ENCODE results near the gene ZAR1L. TPM values are rescaled to one million over a fixed set of nuclear protein-coding genes. Genes with fewer than 3 reads are reported as not detected.

ZAR1L gene
- total RNA-seq, 1 donor = not detected

DNA sequence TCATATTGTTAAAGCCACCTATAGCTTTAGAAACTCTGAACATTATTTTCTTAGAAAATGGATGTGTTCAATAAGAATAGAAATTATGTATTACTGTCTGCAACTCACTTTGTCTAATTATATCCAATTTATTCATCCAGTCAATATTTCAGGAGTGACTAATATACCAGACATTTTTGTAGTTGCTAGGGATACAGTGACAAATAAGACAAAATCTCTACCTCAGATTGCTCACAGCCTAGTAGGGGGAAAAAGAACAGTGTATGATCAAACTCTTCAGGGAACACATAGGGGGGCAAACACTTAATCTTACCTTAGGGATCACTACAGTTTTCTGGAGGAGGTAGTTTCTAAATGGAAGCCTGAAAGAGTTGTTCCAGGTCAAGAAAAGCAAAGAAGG, 8.7 kb upstream of the ZAR1L start:
- Histone ChIP-seq H3K27me3 (ENCODE audit: insufficient read depth, low read length) (no peaks in the 10 kb centered on the region), H3K36me3 (ENCODE audit: insufficient read depth, low read length) (peaks cover 4% of the 10 kb centered on the region), H2AFZ (ENCODE audit: low read length) (peak overlapping the region; percentile 6), H3K4me3 (ENCODE audit: insufficient read depth, low read length) (no peak overlapping the region), H3K79me2 (ENCODE audit: insufficient read depth, low read length) (peaks cover 3% of the 10 kb centered on the region), H4K20me1 (ENCODE audit: insufficient read depth, low read length) (no peaks in the 10 kb centered on the region), H3K4me2 (ENCODE audit: insufficient read depth, low read length) (peak overlapping the region; percentile 25), H3K4me1 (ENCODE audit: insufficient read depth, low read length) (peaks cover 13% of the 10 kb centered on the region), H3K9me3 (ENCODE audit: low read depth, low read length) (no peaks in the 10 kb centered on the region), H3K27ac (ENCODE audit: low read depth, low read length) (peak overlapping the region; percentile 92)
- no peak for DNase-seq (ENCODE audit: insufficient read length, low spot score, missing footprints)
- TF ChIP-seq, protein P1, sequence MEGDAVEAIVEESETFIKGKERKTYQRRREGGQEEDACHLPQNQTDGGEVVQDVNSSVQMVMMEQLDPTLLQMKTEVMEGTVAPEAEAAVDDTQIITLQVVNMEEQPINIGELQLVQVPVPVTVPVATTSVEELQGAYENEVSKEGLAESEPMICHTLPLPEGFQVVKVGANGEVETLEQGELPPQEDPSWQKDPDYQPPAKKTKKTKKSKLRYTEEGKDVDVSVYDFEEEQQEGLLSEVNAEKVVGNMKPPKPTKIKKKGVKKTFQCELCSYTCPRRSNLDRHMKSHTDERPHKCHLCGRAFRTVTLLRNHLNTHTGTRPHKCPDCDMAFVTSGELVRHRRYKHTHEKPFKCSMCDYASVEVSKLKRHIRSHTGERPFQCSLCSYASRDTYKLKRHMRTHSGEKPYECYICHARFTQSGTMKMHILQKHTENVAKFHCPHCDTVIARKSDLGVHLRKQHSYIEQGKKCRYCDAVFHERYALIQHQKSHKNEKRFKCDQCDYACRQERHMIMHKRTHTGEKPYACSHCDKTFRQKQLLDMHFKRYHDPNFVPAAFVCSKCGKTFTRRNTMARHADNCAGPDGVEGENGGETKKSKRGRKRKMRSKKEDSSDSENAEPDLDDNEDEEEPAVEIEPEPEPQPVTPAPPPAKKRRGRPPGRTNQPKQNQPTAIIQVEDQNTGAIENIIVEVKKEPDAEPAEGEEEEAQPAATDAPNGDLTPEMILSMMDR (IDR thresholded peaks at IDR 0.05; ENCODE audit: extremely low read depth, low read depth, low read length) = no peak

DNA sequence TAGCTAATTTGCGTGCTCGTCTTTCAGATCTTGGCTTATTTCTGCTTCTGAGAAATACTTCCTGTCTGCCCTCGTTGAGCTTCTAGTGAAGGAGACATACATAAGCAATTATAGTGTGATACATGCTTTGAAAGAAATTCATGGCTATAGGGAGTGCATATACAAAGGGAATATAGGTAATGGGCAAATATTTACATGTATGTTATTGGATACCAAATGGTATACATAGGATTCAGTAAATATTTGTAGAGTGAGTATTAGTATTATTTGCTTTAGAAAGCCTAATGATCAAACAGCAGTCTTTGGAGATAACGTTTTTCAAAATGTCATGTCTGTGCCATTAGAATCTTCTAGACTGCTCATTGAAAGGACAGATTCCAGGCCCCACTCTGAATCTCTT, 5.4 kb upstream of the ZAR1L start:
- no peak overlapping the region for H3K4me3 ChIP-seq (ENCODE audit: insufficient read depth, low read length)
- peaks cover 9% of the 10 kb centered on the region for H3K79me2 ChIP-seq (ENCODE audit: insufficient read depth, low read length)
- H4K20me1 ChIP-seq (ENCODE audit: insufficient read depth, low read length) = no peaks in the 10 kb centered on the region
- peaks cover 23% of the 10 kb centered on the region for H3K4me1 ChIP-seq (ENCODE audit: insufficient read depth, low read length)
- no peaks in the 10 kb centered on the region for H3K9me3 ChIP-seq (ENCODE audit: low read depth, low read length)
- no peak overlapping the region for H2AFZ ChIP-seq (ENCODE audit: low read length)
- TF ChIP-seq, protein P1 (IDR thresholded peaks at IDR 0.05; ENCODE audit: extremely low read depth, low read depth, low read length) = no peak
- no peaks in the 10 kb centered on the region for H3K27me3 ChIP-seq (ENCODE audit: insufficient read depth, low read length)
- peaks cover 4% of the 10 kb centered on the region for H3K36me3 ChIP-seq (ENCODE audit: insufficient read depth, low read length)
- no peak for DNase-seq (ENCODE audit: insufficient read length, low spot score, missing footprints)
- no peak overlapping the region for H3K27ac ChIP-seq (ENCODE audit: low read depth, low read length)
- H3K4me2 ChIP-seq (ENCODE audit: insufficient read depth, low read length) = no peak overlapping the region

DNA sequence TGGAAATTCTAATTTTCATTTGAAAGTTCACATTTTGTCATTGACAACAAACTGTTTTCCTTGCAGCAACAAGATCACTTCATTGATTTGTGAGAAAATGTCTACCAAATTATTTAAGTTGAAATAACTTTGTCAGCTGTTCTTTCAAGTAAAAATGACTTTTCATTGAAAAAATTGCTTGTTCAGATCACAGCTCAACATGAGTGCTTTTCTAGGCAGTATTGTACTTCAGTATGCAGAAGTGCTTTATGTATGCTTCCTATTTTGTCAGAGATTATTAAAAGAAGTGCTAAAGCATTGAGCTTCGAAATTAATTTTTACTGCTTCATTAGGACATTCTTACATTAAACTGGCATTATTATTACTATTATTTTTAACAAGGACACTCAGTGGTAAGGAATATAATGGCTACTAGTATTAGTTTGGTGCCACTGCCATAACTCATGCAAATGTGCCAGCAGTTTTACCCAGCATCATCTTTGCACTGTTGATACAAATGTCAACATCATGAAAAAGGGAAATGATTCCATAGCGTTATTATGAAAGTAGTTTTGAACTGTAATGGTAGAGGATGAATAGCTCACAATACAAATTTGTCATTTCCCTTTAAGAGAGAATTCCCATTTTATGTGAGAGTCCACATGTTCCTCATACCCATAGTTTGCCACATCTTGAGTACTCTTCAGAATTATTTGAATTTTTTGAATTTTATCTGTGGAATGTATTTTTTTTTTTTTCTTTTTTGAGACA, 2.7 kb upstream of the ZAR1L start:
- Histone ChIP-seq H3K4me1 (ENCODE audit: insufficient read depth, low read length) (peaks cover 17% of the 10 kb centered on the region), H3K79me2 (ENCODE audit: insufficient read depth, low read length) (peaks cover 6% of the 10 kb centered on the region), H3K27ac (ENCODE audit: low read depth, low read length) (no peak overlapping the region), H3K36me3 (ENCODE audit: insufficient read depth, low read length) (no peaks in the 10 kb centered on the region), H2AFZ (ENCODE audit: low read length) (peak overlapping the region; percentile 21), H3K4me3 (ENCODE audit: insufficient read depth, low read length) (no peak overlapping the region), H3K9me3 (ENCODE audit: low read depth, low read length) (no peaks in the 10 kb centered on the region), H4K20me1 (ENCODE audit: insufficient read depth, low read length) (no peaks in the 10 kb centered on the region), H3K4me2 (ENCODE audit: insufficient read depth, low read length) (no peak overlapping the region), H3K27me3 (ENCODE audit: insufficient read depth, low read length) (no peaks in the 10 kb centered on the region)
- TF ChIP-seq, protein P1 (IDR thresholded peaks at IDR 0.05; ENCODE audit: extremely low read depth, low read depth, low read length) = no peak
- DNase-seq (ENCODE audit: insufficient read length, low spot score, missing footprints) = no peak

DNA sequence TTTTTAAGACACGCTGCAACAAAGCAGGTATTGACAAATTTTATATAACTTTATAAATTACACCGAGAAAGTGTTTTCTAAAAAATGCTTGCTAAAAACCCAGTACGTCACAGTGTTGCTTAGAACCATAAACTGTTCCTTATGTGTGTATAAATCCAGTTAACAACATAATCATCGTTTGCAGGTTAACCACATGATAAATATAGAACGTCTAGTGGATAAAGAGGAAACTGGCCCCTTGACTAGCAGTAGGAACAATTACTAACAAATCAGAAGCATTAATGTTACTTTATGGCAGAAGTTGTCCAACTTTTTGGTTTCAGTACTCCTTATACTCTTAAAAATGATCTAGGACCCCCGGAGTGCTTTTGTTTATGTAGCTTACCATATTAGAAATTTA, 1.3 kb upstream of the ZAR1L start:
- Histone ChIP-seq H3K4me3 (ENCODE audit: insufficient read depth, low read length) (peak overlapping the region; percentile 73), H3K4me2 (ENCODE audit: insufficient read depth, low read length) (peak overlapping the region; percentile 78), H3K4me1 (ENCODE audit: insufficient read depth, low read length) (peaks cover 17% of the 10 kb centered on the region), H3K79me2 (ENCODE audit: insufficient read depth, low read length) (peaks cover 6% of the 10 kb centered on the region), H2AFZ (ENCODE audit: low read length) (peak overlapping the region; percentile 77), H3K27ac (ENCODE audit: low read depth, low read length) (peak overlapping the region; percentile 99), H4K20me1 (ENCODE audit: insufficient read depth, low read length) (no peaks in the 10 kb centered on the region), H3K9me3 (ENCODE audit: low read depth, low read length) (no peaks in the 10 kb centered on the region), H3K36me3 (ENCODE audit: insufficient read depth, low read length) (no peaks in the 10 kb centered on the region), H3K27me3 (ENCODE audit: insufficient read depth, low read length) (no peaks in the 10 kb centered on the region)
- no peak for DNase-seq (ENCODE audit: insufficient read length, low spot score, missing footprints)
- TF ChIP-seq, protein P1 (IDR thresholded peaks at IDR 0.05; ENCODE audit: extremely low read depth, low read depth, low read length) = no peak
